EL (cell line): ENCODE results near the gene HAUS3.

Experiments
- DNase-seq: peaks from one replicate; pipeline ENCODE4 v3.0.0-alpha.2; 2016

Gene HAUS3, protein sequence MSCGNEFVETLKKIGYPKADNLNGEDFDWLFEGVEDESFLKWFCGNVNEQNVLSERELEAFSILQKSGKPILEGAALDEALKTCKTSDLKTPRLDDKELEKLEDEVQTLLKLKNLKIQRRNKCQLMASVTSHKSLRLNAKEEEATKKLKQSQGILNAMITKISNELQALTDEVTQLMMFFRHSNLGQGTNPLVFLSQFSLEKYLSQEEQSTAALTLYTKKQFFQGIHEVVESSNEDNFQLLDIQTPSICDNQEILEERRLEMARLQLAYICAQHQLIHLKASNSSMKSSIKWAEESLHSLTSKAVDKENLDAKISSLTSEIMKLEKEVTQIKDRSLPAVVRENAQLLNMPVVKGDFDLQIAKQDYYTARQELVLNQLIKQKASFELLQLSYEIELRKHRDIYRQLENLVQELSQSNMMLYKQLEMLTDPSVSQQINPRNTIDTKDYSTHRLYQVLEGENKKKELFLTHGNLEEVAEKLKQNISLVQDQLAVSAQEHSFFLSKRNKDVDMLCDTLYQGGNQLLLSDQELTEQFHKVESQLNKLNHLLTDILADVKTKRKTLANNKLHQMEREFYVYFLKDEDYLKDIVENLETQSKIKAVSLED

DNA sequence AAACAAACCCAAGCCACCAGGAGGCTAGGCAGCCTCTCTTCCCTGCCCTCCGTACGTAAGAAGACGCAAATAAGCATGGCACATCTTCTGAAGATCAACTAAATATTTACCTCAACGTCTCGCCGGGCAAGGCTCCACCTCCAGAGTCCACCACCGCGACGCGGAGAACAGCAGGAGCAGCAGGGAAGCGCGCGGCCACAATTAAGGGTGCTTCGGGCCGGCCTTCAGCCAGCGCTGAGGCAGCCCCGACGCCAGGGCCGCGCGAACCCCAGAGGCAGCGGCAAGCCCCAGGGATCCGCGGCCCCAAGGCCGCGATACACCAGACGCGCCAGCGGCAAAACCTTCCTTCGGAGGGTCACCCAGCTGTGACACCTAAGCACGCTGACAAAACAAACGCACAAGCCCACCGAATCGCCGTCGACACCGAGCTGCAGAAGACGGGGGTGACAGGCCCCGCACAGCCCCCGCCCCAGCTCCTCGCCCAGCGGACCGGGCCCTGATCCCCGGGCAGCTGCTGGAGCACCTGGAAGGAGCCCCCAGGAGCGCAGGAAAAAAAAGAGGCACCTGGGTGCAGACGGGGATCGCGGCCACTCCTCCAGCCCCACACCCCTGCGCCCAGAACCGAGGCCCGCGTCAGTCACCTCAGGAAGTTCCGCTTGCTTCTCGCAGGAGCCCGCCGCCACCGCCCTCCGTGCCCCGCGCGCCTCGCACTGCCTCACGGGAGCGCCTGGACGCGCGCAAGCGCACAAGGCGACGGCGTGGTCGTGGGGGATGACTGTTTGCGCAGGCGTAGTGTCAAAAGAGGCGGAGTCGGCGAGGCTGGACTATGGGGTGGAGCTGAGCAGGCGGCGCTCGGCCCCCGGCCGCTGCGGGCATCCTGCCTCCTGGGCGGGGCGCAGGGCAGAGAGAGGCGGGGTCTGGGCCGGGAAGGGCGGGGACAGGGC, at the start of gene HAUS3, which contains the start of gene POLN:
Gene HAUS3, minus strand, starts transcription at position 712 of the 944 bp plus-strand sequence. CDS start 1,175 bp downstream, outside the sequence.
Gene POLN, minus strand, starts transcription at position 712 of the 944 bp plus-strand sequence. CDS start 12,890 bp downstream, outside the sequence.
- DNase-seq: peak; percentile 97

DNA sequence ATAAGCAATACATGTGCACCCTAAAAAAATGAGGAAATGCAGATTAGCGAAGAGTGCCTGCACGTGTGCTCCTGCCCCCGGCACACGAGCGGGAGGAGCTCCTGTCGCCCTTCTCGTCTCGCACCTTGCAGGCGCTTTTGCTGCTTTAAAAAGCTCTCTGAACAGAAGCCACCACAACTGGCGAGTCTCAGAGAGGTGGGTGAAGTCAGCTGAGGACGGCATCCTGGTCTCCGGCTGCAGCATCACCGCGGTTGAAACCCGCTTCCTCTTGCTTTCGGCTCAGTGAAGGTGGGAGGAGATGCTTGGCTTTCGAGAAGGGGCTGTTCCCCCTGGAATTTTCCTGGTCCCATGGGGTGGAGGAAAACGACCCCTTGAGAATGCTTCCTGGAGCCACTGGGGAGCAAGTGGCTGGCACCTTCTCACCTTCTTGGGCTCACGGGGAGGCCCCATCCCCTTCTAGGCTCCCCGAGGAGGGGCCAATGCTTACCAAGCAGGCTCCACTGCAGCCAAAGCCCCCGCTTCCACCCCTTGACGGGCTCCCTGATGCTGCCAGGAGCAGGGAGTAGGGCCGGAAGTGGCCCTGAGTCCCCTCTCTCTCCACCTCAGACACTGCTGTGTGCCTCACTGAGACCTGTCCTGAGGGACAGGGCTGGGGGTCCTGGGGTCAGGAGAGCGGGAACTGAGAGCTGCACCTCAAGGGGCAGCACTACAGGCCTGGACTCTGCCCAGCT, 49.2 kb upstream of the HAUS3 start:
- no peak for DNase-seq

DNA sequence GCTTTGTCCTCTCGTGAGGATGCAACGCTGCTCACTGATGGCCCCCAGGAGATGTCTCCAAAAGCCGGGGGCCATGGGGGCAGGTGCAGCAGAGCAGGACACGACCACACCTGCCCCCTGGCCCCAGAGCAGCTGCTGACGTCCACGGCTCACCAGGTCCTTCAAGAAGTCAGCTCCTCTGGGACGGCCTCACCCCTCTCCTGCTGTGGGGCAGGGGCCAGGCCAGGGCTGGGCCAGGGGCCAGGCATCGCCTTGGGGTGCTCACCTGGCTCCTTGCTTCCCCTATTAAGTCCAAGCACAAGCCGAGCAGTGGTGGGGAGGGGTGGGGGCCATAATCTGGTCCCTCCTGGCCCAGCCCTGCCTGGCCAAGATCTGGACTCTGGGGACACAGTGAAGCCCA, 48.6 kb upstream of the HAUS3 start:
- no peak for DNase-seq

DNA sequence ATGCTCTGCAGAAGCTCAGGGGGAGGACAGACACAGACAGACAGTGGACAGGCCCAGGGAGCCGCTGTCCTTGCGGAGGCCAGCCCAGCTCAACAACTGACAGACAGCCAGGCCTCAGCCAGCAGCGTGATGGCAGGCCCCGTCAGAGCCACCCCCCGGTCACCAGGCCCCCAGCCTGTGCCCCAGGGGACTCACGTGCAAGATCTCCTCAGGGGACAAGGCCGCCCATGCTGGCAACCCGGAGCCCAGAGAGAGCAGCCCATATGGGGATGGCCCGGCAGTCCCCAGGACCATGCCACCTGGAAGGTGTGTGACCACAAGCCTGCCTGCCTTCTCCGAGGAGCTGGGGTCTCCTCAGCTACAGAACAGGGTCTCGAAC, 48.0 kb upstream of the HAUS3 start:
- no peak for DNase-seq

DNA sequence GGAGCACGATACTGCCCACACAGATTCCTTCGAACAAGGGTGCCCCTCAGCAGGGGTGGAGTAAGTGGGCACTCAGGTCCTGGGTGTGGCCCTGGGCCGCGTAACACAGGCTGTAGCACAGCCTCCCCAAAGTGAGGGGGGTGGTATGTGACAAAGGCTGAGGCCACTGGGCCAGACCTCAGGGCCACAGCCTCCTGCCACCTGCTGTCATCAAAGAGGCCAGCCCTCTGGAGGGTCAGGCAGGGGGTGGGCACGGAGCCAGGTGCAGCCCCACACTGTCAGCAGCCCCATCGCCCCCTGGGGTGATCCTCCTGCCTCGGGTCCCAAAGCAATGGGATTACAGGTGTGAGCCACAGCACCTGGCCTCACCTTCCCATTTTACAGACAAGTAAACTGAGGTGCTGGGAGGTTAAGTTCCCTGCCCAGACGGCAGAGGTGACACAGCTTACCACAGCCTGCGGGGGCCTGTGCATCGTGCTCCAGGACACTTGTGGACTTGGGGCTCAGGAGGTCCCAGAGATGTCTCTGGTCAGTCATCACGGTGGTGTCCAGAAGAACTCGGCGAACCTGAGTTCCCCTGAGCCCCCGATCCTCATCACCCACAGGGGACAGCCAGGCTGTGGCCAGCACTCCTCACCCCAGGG, 47.5 kb upstream of the HAUS3 start:
- no peak for DNase-seq

DNA sequence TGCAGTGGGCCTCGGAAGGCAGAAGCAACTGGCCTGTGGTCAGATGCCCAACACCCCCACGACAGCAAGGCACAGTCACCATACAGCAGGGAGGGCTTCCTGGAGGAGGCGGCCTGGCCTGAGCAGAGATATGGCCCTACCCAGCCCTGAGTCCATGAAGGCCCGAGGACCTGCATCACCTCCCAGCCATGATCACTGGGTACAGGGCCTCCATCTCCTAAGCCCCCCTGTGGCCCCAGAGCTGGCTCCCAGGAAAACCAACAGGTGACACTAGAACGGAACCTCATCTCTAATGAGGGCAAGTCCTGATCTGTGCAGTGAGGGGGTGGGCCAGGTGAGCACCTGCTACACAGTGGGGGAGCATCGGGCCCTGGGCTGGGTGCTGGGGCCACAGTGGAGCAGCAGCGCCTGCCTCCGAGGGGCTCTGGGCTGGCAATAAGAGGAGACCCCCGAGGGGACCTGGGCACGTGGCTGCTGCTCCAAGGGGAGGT, 46.2 kb upstream of the HAUS3 start:
- DNase-seq: no peak

DNA sequence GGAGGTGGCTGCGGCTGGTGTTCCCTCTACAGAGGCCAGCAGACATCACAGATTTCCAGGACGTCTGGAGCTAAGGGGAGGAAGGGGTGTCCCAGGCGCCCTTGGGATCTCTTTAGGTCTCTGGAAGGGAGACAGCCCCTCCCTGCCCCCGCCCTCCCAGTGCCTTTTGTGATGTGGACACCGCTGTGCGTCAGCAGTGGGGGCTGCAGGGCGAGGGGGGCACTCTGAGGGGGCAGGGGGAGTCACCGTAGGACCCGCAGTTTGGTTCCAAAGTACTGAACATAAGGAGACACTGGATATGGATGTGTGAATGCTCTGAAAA, 45.6 kb upstream of the HAUS3 start:
- no peak for DNase-seq

DNA sequence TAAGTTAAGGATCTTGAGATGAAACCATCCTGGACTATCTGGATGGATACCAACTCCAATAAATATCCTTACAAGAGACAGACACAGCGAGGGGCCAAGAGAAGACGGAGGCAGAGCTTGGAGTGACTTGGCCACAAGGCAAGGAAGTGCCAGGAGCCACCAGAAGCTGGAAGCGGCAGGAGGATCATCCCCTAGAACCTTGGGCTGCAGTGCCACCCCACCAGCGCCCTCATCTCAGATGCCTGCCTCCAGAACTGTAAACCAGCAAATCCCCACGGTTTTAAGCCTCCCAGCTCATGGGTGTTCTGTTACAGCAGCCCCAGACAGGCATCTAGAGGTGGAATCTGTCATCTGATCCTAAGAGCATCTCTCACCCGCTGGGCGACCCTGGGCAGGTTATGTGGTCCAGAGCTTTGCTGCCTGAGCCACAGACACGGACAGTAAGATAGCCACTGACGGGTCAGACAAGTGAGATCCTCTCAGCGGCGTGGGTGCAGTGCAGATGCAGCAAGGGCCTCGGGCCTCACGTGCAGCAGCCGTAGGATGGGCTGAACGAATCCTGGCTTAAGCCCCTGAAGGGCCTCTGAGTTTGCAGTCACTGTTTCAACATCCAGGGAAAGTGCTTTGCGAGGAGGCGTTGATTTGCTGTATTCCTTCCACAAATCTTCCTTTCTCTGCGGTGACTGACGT, 45.1 kb upstream of the HAUS3 start:
- no peak for DNase-seq

DNA sequence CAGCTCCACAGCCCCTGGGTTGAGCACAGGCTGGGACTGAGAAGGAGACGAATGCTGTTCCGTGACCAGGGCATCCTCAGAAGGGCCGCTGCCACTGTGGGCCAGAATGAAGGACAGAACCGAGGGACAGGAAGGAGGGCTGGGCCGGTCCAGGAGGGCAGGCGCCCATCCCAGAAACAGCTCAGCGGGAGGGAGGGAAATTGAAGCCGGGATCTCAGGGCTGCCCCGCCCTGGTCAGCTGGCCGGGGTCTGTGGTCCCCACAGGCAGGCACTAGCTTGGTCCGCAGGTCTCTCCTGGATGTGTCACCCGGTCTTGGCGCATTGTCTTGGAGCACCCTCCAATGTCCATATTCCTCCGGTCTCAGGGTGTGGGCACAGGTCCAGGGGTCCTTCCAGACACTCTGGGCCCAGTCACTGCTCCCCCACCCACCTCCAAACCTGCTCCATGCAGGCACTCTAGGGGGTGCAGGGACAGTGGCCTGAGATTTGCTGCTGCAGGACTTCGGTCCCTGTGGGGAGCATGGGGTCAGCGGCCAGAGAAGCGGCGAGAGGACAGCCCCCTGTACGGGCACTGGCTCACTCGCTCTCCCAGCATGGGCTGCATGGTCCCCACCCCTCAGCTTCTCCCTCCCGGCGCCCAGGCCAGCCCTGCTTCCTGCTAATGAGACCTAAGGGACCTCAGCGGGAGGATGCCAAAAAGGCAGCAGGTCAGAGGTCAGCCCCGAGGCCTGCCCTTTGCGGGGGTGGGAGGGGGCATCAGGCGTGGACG, 43.9 kb upstream of the HAUS3 start:
- DNase-seq: no peak

DNA sequence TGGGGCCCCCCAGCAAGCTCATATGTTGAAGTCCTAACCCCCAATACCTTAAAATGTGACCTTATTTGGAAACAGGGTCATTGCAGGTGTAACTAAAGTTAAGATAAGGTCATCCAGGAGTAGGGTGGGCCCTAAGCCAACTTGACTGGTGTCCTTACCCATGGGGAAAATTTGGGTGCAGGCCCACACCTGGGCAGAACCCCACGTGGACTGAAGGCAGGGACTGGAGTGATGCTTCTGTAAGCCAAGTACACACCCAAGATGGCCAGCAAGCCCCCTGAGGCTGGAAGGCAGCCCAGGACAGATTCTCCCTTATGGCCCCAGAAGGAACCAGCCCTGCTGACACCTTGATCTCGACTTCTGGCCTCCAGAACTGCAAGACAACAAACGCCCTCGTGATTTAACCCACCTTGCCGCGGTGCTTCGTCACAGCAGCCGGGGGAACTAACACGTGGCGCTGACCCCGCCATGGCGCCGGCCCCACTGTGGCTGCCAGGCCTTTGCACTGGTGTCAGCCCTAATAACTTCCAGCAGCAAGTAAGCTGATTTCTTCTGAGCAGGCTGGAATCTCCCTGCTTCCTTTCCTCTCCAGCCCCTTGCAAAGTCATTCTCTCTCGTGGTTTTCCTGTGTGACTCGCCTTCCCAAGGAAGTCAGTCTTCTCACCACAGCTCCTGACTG, 43.2 kb upstream of the HAUS3 start:
- peak; percentile 42 for DNase-seq

DNA sequence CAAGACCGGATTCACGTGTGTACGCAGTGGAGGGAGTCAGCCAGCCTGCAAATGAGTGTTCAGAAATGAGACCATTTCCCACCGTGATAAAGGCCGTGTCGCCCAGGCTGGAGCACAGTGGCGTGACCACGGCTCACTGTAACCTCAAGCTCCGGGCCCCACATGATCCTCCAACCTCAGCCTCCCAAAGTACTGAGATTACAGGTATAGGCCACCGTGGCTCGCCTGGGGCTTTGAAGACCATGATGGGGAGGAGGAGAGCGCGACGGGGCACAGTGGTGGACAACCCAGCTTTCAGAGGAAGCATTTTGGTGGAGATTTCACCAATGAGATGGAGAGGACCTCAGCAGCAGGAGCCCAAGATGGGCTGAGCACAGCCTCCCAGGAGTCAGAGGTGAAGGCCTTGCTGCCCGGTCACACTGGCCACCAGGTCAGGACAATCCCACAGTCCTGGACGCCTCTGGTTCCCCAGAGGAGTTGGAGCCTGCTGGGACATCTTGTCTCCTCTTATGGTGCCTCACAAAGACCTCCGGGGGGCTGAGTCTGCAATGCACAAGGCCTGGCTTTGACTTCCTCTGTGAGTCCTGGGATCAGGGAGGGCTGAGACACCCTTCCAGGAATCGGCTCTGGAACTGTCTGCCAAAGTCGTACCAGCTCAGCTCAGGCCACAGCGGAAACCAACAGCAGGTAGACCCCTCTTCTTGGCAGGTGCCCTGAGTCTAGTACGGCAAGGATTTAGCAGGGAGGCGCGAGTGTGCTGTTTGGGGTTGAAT, 42.4 kb upstream of the HAUS3 start:
- DNase-seq: no peak

DNA sequence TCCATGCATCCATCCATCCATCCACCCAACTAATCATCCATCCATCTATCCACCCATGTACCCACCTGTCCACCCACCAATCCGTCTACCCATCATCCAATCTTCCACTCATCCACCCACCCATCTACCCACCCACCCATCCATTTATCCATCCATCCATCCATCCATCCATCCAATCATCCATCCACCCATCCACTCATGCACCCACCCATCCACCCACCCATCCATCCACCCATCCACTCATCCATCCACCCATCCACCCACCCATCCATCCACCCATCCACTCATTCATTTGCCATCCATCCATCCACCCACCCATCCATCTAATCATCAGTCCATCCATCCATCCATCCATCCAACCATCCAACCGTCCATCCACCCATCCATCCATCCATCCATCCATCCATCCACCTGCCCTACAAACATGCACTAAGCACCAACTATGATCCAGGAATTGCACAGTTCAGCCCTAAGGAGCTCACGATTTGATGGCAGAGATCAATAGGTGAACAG, 41.3 kb upstream of the HAUS3 start:
- no peak for DNase-seq

DNA sequence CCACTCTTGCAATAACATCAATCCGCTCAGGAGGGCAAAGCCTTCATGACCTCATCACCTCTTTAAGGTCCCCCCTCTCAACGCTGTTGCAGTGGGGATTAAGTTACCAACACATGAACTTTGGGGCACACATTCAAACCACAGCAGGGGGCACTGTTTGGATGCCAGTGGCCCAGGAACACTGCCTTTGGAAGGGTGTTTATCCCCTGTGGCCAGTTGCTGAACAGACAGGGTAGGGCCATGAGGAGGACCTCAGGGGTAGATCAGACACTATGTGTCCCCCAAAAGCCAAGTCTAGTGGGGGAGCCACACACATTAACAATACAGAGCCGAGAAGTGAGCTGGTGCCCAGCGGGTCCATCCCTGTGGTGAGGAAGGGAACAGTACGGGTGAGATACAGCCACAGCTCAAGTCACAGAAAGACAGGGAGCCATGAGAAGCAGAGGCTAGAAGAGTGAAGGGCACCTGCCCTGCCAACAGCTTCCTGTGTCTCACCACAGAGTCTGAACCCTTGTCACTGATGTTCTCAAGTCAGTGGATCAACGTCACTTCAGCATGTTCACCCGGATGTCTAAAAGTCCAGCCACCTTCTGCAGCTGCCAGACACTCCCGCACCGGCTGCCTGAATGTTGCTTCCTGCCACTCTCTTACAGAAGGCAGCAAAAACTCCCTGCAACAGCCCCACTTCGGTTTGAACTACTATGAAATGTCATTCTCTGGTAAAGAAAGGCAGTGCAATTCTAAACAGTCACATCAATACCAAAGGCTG, 39.8 kb upstream of the HAUS3 start:
- DNase-seq: no peak

DNA sequence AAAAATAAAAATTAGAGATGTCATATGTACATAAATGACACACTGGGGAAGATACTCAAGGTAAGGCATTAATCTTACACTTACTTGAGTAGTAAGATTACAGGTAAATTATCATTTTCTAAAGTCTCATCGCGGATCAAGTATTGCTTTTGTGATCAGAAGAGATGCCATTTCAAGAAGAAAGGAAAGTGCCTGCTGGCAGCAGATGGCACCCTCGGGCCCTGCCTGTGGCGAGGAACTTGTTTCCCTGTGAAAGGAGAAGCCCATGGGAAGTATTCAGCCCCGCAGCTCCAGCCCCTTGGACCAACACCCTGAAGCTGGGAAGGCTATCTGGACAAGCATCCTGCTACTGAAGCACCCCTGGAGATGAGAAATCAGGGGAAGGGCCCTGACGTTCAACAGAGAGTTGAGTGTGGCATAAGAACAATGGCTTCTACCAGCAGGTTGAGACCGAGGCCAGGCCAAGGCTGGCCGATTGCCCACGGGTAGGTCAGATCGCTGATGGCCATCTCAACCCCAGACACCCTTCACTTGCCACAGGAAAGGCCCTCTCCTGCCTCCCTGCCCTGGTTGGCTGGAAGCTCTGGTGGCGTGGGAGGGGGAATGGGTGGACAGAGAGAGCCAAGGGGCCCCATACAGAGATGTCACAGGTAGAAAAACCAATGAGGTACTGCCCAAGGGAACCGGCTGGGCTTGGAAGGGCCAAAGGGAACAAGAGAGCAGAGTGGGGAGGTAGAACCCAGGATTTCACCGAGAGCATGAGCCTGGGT, 38.8 kb upstream of the HAUS3 start:
- DNase-seq: no peak

DNA sequence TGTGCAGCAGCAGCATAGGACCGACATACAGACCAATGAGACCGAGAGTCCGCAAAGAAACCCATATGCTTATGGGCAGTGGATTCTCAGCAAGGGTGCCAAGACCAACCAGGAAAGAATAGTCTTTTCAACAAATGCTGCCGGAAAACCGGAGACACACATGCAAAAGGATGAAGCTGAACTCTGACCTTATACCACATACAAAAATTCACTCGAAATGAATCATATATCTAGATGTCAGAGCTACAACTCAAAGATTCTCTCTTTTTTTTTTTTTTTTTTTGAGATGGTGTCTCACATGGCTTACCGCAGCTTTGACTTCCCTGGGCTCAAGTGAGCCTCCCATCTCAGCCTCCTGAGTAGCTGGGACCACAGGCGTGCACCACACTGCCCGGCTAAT, 36.0 kb upstream of the HAUS3 start:
- peak; percentile 53 for DNase-seq

DNA sequence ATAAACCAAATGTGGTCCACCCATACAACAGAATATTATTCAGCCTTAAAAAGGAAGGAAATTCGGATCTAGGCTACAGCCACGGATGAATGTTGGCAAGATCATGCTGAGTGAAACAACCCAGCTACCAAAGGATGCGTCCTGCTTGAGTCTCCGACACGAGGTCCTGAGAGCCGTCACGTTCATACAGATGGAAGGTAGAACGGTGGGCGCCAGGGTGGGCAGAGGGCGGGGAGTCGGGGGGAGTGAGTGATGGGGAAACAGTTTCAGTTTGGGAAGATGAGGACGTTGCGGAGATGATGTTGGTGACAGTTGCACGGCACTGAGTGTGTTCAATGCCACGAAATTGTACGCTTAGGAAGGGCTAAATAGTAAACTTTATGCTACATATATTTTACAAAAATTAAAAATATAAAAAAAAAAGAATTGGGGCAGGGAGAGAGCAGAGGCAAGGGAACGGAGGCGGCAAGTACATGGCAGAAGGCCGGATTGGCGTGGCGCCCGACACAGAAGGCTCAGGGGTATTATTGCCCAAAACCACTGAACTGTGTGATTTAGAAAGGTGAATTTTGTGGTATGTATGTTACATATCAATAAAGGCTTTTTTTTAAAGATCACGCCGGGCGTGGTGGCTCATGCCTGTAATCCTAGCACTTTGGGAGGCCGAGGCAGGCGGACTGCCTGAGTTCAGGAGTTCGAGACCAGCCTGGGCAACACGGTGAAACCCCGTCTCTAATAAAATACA, 34.8 kb upstream of the HAUS3 start:
- DNase-seq: no peak
